Neural progenitor cell (in vitro differentiated cells): ENCODE data around the gene HMGB2.

ENCODE experiments used
- EZH2 ChIP-seq: fragments of 200-600 bp; sonication (generic); IDR thresholded peaks from 2 replicates; pipeline ENCODE4 v1.6.1; 2017; ENCODE audit warnings: antibody characterized with exemption, mild to moderate bottlenecking, moderate library complexity
- EZH2phosphoT487 ChIP-seq: fragments of 200-600 bp; sonication (generic); IDR thresholded peaks from 2 replicates; pipeline ENCODE4 v1.6.1; 2017; ENCODE audit warnings: antibody characterized with exemption
- TF ChIP-seq, protein P1 (sequence below): fragments of 200-600 bp; sonication (generic); IDR thresholded peaks from 2 replicates; pipeline ENCODE4 v1.5.1; 2017; ENCODE audit warnings: antibody characterized with exemption, mild to moderate bottlenecking

- TF ChIP-seq, protein P1, sequence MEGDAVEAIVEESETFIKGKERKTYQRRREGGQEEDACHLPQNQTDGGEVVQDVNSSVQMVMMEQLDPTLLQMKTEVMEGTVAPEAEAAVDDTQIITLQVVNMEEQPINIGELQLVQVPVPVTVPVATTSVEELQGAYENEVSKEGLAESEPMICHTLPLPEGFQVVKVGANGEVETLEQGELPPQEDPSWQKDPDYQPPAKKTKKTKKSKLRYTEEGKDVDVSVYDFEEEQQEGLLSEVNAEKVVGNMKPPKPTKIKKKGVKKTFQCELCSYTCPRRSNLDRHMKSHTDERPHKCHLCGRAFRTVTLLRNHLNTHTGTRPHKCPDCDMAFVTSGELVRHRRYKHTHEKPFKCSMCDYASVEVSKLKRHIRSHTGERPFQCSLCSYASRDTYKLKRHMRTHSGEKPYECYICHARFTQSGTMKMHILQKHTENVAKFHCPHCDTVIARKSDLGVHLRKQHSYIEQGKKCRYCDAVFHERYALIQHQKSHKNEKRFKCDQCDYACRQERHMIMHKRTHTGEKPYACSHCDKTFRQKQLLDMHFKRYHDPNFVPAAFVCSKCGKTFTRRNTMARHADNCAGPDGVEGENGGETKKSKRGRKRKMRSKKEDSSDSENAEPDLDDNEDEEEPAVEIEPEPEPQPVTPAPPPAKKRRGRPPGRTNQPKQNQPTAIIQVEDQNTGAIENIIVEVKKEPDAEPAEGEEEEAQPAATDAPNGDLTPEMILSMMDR: no peak
- no peak for TF ChIP-seq EZH2
- no peak for TF ChIP-seq EZH2phosphoT487
Measured at GRCh38 chr4:173379929-173380328, 45.8 kb upstream of the HMGB2 start.
